Mucosa of descending colon (tissue), 3 donors: ENCODE data around the gene OR2L2. TPM values are rescaled to one million over a fixed set of nuclear protein-coding genes. Genes with fewer than 3 reads are reported as not detected.

Source experiments
- ATAC-seq: fragments of 200-7000 bp; cut with Tn5 transposase; one replicate; pipeline ENCODE4 v1.9.1; 2020; ENCODE audit warnings: mild to moderate bottlenecking, moderate library complexity
- DNase-seq, 3 donors: peaks; one replicate each; pipeline ENCODE4 v3.0.0-alpha.2; 2020
- H3K36me3 ChIP-seq: fragments of 200-600 bp; one replicate; pipeline ENCODE4 v1.8.0; 2021; ENCODE audit warnings: low read depth, mild to moderate bottlenecking
- H3K4me1 ChIP-seq: fragments of 200-600 bp; one replicate; pipeline ENCODE4 v1.8.0; 2021; ENCODE audit warnings: low read depth, mild to moderate bottlenecking
- H3K4me3 ChIP-seq: fragments of 200-600 bp; one replicate; pipeline ENCODE4 v1.8.0; 2021; ENCODE audit warnings: mild to moderate bottlenecking
- H3K9me3 ChIP-seq: fragments of 200-600 bp; one replicate; pipeline ENCODE4 v1.8.0; 2021; ENCODE audit warnings: mild to moderate bottlenecking
- intact Hi-C, 2 donors: fragments of 100-400 bp; cut with DNase I in 1 of 2; cut with micrococcal nuclease in 1 of 2; formaldehyde crosslinking; loops; one replicate each; pipeline versions ENCODE4 v1.11.0 to v1.11.1; 2022; cut with DNase I, micrococcal nuclease
- total RNA-seq, 3 donors: library from RNA; stranded (reverse); fragmentation: NEBNext Ultra II Directional in 2 of 3; extraction: Animal tissue kit (Norgen Biotek cat#: 25700) in 2 of 3; gene quantifications; one replicate each; pipeline versions ENCODE4 v1.2.1 to v1.2.4, GENCODE V29; 2021 to 2023
- TF ChIP-seq, protein P1 (sequence below): fragments of 200-600 bp; IDR thresholded peaks from one replicate; pipeline ENCODE4 v1.8.0; 2022; ENCODE audit warnings: antibody characterized with exemption, mild to moderate bottlenecking
- donor health status: DM: no; HTN: no; CAD: no; lungs with moderate emphysema.
- donor health status: DM: no; HTN: no; CAD: no.
- donor health status: DM: no; HTN: yes; CAD: no.

OR2L2 gene
- total RNA-seq, 3 donors from 2014 or later: 0.07 to 0.19 (median 0.09) TPM

- no peaks in the 10 kb centered on the region for H3K36me3 ChIP-seq
- TF ChIP-seq, protein P1, sequence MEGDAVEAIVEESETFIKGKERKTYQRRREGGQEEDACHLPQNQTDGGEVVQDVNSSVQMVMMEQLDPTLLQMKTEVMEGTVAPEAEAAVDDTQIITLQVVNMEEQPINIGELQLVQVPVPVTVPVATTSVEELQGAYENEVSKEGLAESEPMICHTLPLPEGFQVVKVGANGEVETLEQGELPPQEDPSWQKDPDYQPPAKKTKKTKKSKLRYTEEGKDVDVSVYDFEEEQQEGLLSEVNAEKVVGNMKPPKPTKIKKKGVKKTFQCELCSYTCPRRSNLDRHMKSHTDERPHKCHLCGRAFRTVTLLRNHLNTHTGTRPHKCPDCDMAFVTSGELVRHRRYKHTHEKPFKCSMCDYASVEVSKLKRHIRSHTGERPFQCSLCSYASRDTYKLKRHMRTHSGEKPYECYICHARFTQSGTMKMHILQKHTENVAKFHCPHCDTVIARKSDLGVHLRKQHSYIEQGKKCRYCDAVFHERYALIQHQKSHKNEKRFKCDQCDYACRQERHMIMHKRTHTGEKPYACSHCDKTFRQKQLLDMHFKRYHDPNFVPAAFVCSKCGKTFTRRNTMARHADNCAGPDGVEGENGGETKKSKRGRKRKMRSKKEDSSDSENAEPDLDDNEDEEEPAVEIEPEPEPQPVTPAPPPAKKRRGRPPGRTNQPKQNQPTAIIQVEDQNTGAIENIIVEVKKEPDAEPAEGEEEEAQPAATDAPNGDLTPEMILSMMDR: no peak
- H3K4me3 ChIP-seq: no peak overlapping the region
- no peaks in the 10 kb centered on the region for H3K4me1 ChIP-seq
- ATAC-seq (no peak), DNase-seq (no peak)
- intact Hi-C loops: no loop called here
- H3K9me3 ChIP-seq: peaks cover 58% of the 10 kb centered on the region
These were observed 20.2 kb upstream of the OR2L2 start for GRCh38 chr1:248009681-248010080.

- Histone ChIP-seq H3K4me1 (no peaks in the 10 kb centered on the region), H3K36me3 (no peaks in the 10 kb centered on the region), H3K4me3 (no peak within 1 kb of the TSS), H3K9me3 (peaks cover 46% of the 10 kb centered on the region)
- no peak for DNase-seq
- intact Hi-C loops: no loop called here
- TF ChIP-seq, protein P1: no peak
- no peak for ATAC-seq
These were observed 16.6 kb upstream of the OR2L2 start, which contains the start of gene OR2L5 for GRCh38 chr1:248013229-248013710. TSS of gene OR2L5 (plus strand) at chr1:248013660. CDS start at chr1:248021948, 8,288 bp downstream.

GRCh38 chr1:248015803-248016202, 14.1 kb upstream of the OR2L2 start:
- DNase-seq: no peak
- TF ChIP-seq, protein P1: no peak
- Histone ChIP-seq H3K36me3 (no peaks in the 10 kb centered on the region), H3K4me1 (no peaks in the 10 kb centered on the region), H3K9me3 (peaks cover 36% of the 10 kb centered on the region), H3K4me3 (no peak overlapping the region)
- no peak for ATAC-seq
- intact Hi-C loops: no loop called here

DNA sequence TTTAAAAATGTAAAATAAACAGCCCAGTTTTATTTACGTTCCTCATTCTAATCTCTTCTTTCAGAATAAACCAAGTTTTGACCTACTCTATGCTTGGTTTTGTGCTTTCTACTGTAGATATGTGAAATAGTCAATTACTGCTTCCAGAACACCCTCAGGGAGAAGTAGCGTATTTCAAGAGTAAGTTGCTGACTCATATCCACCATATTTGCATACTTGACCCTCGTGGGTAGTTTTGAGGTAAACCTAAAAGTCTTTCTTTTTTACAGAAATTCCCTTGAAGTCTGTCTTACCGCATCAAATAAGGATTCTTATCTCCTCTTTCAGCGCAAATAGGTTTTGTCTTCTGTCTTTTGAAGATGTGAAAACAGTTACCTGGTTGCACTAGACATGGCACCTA, 15.3 kb downstream of the OR2L2 start:
- TF ChIP-seq, protein P1: no peak
- H3K4me3 ChIP-seq: no peak overlapping the region
- no peaks in the 10 kb centered on the region for H3K36me3 ChIP-seq
- intact Hi-C loops: no loop called here
- DNase-seq (no peak), ATAC-seq (no peak)
- peaks cover 29% of the 10 kb centered on the region for H3K9me3 ChIP-seq
- H3K4me1 ChIP-seq: no peaks in the 10 kb centered on the region

- no peak within 1 kb of the TSS for H3K4me3 ChIP-seq
- ATAC-seq (no peak), DNase-seq (no peak)
- H3K4me1 ChIP-seq: no peaks in the 10 kb centered on the region
- intact Hi-C loops: no loop called here
- TF ChIP-seq, protein P1: no peak
- peaks cover 31% of the 10 kb centered on the region for H3K9me3 ChIP-seq
- no peaks in the 10 kb centered on the region for H3K36me3 ChIP-seq
These were observed 16.7 kb downstream of the OR2L2 start, which contains the start of gene OR2L3 for GRCh38 chr1:248046536-248046935. TSS of gene OR2L3 (plus strand) at chr1:248046836. CDS start at chr1:248060682, 13,846 bp downstream.

DNA sequence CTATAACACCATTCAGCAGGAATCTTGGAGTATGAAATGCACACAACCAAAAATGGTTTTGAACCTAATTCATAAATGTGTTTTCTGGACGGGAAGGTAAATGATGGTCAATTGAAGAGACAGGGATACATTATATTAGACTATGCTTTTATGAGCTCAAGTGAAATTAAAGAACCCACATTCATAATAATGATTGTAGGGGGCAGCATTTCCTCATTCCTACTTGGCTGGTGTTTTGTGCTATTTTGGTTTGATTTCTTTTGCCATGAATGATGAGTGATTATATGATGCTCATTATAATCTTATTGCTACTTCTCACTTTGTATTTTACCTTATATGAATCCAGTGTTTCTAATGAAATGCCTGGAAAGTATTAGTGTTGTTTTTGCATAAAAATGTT, 17.1 kb downstream of the OR2L2 start:
- Histone ChIP-seq H3K4me3 (no peak overlapping the region), H3K4me1 (no peaks in the 10 kb centered on the region), H3K9me3 (peaks cover 31% of the 10 kb centered on the region), H3K36me3 (no peaks in the 10 kb centered on the region)
- intact Hi-C loops: no loop called here
- TF ChIP-seq, protein P1: no peak
- DNase-seq: no peak
- ATAC-seq: no peak
